ENCODE results near the gene ARHGEF19.
"Not testable (repeated sequence)": the region's sequence is repeated elsewhere in the genome, so short reads cannot be mapped to it uniquely, and the experiment has no call there.

ARHGEF19 gene

GRCh38 chr1:16224472-16224871 lies 12.0 kb upstream of the ARHGEF19 start:
- Histone ChIP-seq H3K27ac (replicated peaks; ENCODE audit: low read length) (no peak overlapping the region), H4K8ac (ENCODE audit: low read depth, low read length) (no peak overlapping the region), H3K4me2 (ENCODE audit: insufficient read depth, low read length, poor library complexity, severe bottlenecking) (no peak overlapping the region), H3K36me3 (replicated peaks in 1 of 2; ENCODE audit: control insufficient read depth in 2 of 2, insufficient read depth in 2 of 2, low read length in 2 of 2) (no peaks in the 10 kb centered on the region), H2AFZ (ENCODE audit: low read length) (no peak overlapping the region), H3K4me3 (ENCODE audit: low read length in 2 of 2) (no peak overlapping the region), H2BK5ac (ENCODE audit: low read length) (no peak overlapping the region), H3K14ac (ENCODE audit: low read length) (no peak overlapping the region), H3K18ac (ENCODE audit: low read length) (no peak overlapping the region), H3K9me3 (replicated peaks in 1 of 2; ENCODE audit: control insufficient read depth in 2 of 2, insufficient read depth in 1 of 2, low read depth in 1 of 2, low read length in 2 of 2) (peaks cover 11 to 13% of the 10 kb centered on the region in 2 donors), H3K4me1 (ENCODE audit: control insufficient read depth in 2 of 2, insufficient read depth in 1 of 2, low read depth in 1 of 2, low read length in 2 of 2) (peaks cover 5 to 6% of the 10 kb centered on the region in 2 donors), H3K4ac (ENCODE audit: low read length) (no peak overlapping the region), H4K91ac (ENCODE audit: low read depth, low read length, poor library complexity) (no peak overlapping the region), H3K27me3 (ENCODE audit: control insufficient read depth in 3 of 3, insufficient read depth in 3 of 3, low read depth in 1 of 3, low read length in 3 of 3) (peaks cover 27 to 78% (median 50%) of the 10 kb centered on the region in 3 experiments), H3K23ac (ENCODE audit: low read depth, low read length, poor library complexity) (no peak overlapping the region), H2AK5ac (ENCODE audit: low read depth, low read length) (no peak overlapping the region), H2BK12ac (ENCODE audit: low read length) (no peak overlapping the region), H2BK15ac (ENCODE audit: low read length) (no peak overlapping the region), H3K9ac (ENCODE audit: low read depth, low read length, poor library complexity) (no peak overlapping the region), H2BK120ac (ENCODE audit: low read depth, low read length) (no peak overlapping the region), H3K79me1 (ENCODE audit: low read depth, low read length) (peaks cover 2% of the 10 kb centered on the region)
- no peak for DNase-seq (ENCODE audit: low spot score)
- no CpG with 5 or more reads among the region's 3 CpGs for WGBS, 2 donors (ENCODE audit: extremely low coverage in 2 of 2, insufficient read length in 2 of 2, insufficient replicate concordance in 1 of 2)

GRCh38 chr1:16222716-16223115 lies 10.3 kb upstream of the ARHGEF19 start:
- H3K14ac ChIP-seq (ENCODE audit: low read length); H3K18ac ChIP-seq (ENCODE audit: low read length); H3K4me2 ChIP-seq (ENCODE audit: insufficient read depth, low read length, poor library complexity, severe bottlenecking); H3K23ac ChIP-seq (ENCODE audit: low read depth, low read length, poor library complexity); H4K91ac ChIP-seq (ENCODE audit: low read depth, low read length, poor library complexity); H2BK5ac ChIP-seq (ENCODE audit: low read length); H4K8ac ChIP-seq (ENCODE audit: low read depth, low read length); H2BK15ac ChIP-seq (ENCODE audit: low read length); H3K4me3 ChIP-seq (ENCODE audit: low read length in 2 of 2); H2AK5ac ChIP-seq (ENCODE audit: low read depth, low read length); H3K27ac ChIP-seq (replicated peaks; ENCODE audit: low read length); DNase-seq (ENCODE audit: low spot score); H3K79me1 ChIP-seq (ENCODE audit: low read depth, low read length); H2BK12ac ChIP-seq (ENCODE audit: low read length); H3K9ac ChIP-seq (ENCODE audit: low read depth, low read length, poor library complexity); H3K4ac ChIP-seq (ENCODE audit: low read length); H2AFZ ChIP-seq (ENCODE audit: low read length); H3K4me1 ChIP-seq (ENCODE audit: control insufficient read depth in 2 of 2, insufficient read depth in 1 of 2, low read depth in 1 of 2, low read length in 2 of 2); H3K36me3 ChIP-seq (replicated peaks in 1 of 2; ENCODE audit: control insufficient read depth in 2 of 2, insufficient read depth in 2 of 2, low read length in 2 of 2); H2BK120ac ChIP-seq (ENCODE audit: low read depth, low read length): not testable (repeated sequence)
- peaks cover 18 to 80% (median 36%) of the 10 kb centered on the region in 3 experiments for H3K27me3 ChIP-seq (ENCODE audit: control insufficient read depth in 3 of 3, insufficient read depth in 3 of 3, low read depth in 1 of 3, low read length in 3 of 3)
- peaks cover 11 to 13% of the 10 kb centered on the region in 2 donors for H3K9me3 ChIP-seq (replicated peaks in 1 of 2; ENCODE audit: control insufficient read depth in 2 of 2, insufficient read depth in 1 of 2, low read depth in 1 of 2, low read length in 2 of 2)
- no CpG with 5 or more reads among the region's 14 CpGs for WGBS, 2 donors (ENCODE audit: extremely low coverage in 2 of 2, insufficient read length in 2 of 2, insufficient replicate concordance in 1 of 2)

- Histone ChIP-seq H3K79me1 (ENCODE audit: low read depth, low read length) (peaks cover 2% of the 10 kb centered on the region), H3K9me3 (replicated peaks in 1 of 2; ENCODE audit: control insufficient read depth in 2 of 2, insufficient read depth in 1 of 2, low read depth in 1 of 2, low read length in 2 of 2) (peaks cover 7% of the 10 kb centered on the region in 2 donors), H2AFZ (ENCODE audit: low read length) (no peak overlapping the region), H3K27ac (replicated peaks; ENCODE audit: low read length) (no peak overlapping the region), H3K36me3 (replicated peaks in 1 of 2; ENCODE audit: control insufficient read depth in 2 of 2, insufficient read depth in 2 of 2, low read length in 2 of 2) (no peaks in the 10 kb centered on the region), H3K4me3 (ENCODE audit: low read length in 2 of 2) (no peak overlapping the region), H3K4me1 (ENCODE audit: control insufficient read depth in 2 of 2, insufficient read depth in 1 of 2, low read depth in 1 of 2, low read length in 2 of 2) (peaks cover 5 to 7% of the 10 kb centered on the region in 2 donors), H2BK12ac (ENCODE audit: low read length) (no peak overlapping the region), H4K8ac (ENCODE audit: low read depth, low read length) (no peak overlapping the region), H2BK5ac (ENCODE audit: low read length) (no peak overlapping the region), H3K4me2 (ENCODE audit: insufficient read depth, low read length, poor library complexity, severe bottlenecking) (no peak overlapping the region), H3K4ac (ENCODE audit: low read length) (no peak overlapping the region), H2BK15ac (ENCODE audit: low read length) (no peak overlapping the region), H2BK120ac (ENCODE audit: low read depth, low read length) (no peak overlapping the region), H4K91ac (ENCODE audit: low read depth, low read length, poor library complexity) (no peak overlapping the region), H3K27me3 (ENCODE audit: control insufficient read depth in 3 of 3, insufficient read depth in 3 of 3, low read depth in 1 of 3, low read length in 3 of 3) (peaks cover 8 to 76% (median 31%) of the 10 kb centered on the region in 3 experiments), H3K14ac (ENCODE audit: low read length) (no peak overlapping the region), H3K23ac (ENCODE audit: low read depth, low read length, poor library complexity) (no peak overlapping the region), H3K9ac (ENCODE audit: low read depth, low read length, poor library complexity) (no peak overlapping the region), H3K18ac (ENCODE audit: low read length) (no peak overlapping the region), H2AK5ac (ENCODE audit: low read depth, low read length) (no peak overlapping the region)
- no peak for DNase-seq (ENCODE audit: low spot score)
- 100% methylated on average over 1 of the region's 1 CpG; no CpG with 5 or more reads in 1 of the 2 donors for WGBS, 2 donors (ENCODE audit: extremely low coverage in 2 of 2, insufficient read length in 2 of 2, insufficient replicate concordance in 1 of 2)
Observed at GRCh38 chr1:16221499-16221898, 9.0 kb upstream of the ARHGEF19 start.

- Histone ChIP-seq H3K27ac (replicated peaks; ENCODE audit: low read length) (no peak overlapping the region), H2AK5ac (ENCODE audit: low read depth, low read length) (no peak overlapping the region), H4K91ac (ENCODE audit: low read depth, low read length, poor library complexity) (no peak overlapping the region), H3K14ac (ENCODE audit: low read length) (no peak overlapping the region), H3K4me1 (ENCODE audit: control insufficient read depth in 2 of 2, insufficient read depth in 1 of 2, low read depth in 1 of 2, low read length in 2 of 2) (peaks cover 5 to 11% of the 10 kb centered on the region in 2 donors), H3K4me2 (ENCODE audit: insufficient read depth, low read length, poor library complexity, severe bottlenecking) (no peak overlapping the region), H3K4me3 (ENCODE audit: low read length in 2 of 2) (no peak overlapping the region), H3K23ac (ENCODE audit: low read depth, low read length, poor library complexity) (no peak overlapping the region), H3K4ac (ENCODE audit: low read length) (no peak overlapping the region), H2BK12ac (ENCODE audit: low read length) (no peak overlapping the region), H3K79me1 (ENCODE audit: low read depth, low read length) (no peaks in the 10 kb centered on the region), H3K18ac (ENCODE audit: low read length) (no peak overlapping the region), H3K9me3 (replicated peaks in 1 of 2; ENCODE audit: control insufficient read depth in 2 of 2, insufficient read depth in 1 of 2, low read depth in 1 of 2, low read length in 2 of 2) (no peaks in the 10 kb centered on the region), H2BK120ac (ENCODE audit: low read depth, low read length) (no peak overlapping the region), H3K36me3 (replicated peaks in 1 of 2; ENCODE audit: control insufficient read depth in 2 of 2, insufficient read depth in 2 of 2, low read length in 2 of 2) (no peaks in the 10 kb centered on the region), H2BK5ac (ENCODE audit: low read length) (no peak overlapping the region), H3K9ac (ENCODE audit: low read depth, low read length, poor library complexity) (no peak overlapping the region), H4K8ac (ENCODE audit: low read depth, low read length) (no peak overlapping the region), H2AFZ (ENCODE audit: low read length) (no peak overlapping the region), H2BK15ac (ENCODE audit: low read length) (no peak overlapping the region), H3K27me3 (ENCODE audit: control insufficient read depth in 3 of 3, insufficient read depth in 3 of 3, low read depth in 1 of 3, low read length in 3 of 3) (peaks cover 0 to 71% (median 19%) of the 10 kb centered on the region in 3 experiments)
- WGBS, 2 donors (ENCODE audit: extremely low coverage in 2 of 2, insufficient read length in 2 of 2, insufficient replicate concordance in 1 of 2), result no CpG with 5 or more reads among the region's 4 CpGs
- no peak for DNase-seq (ENCODE audit: low spot score)
Observed at GRCh38 chr1:16219968-16220500, 7.6 kb upstream of the ARHGEF19 start.

Measured in neuronal stem cell (in vitro differentiated cells).